Activated gamma-delta T cell treated with Interleukin-2 at 50 U/mL for 16 hours (primary cell): ENCODE measurements around the gene LNX2.

ENCODE experiments used
- DNase-seq: peaks from one replicate; pipeline ENCODE4 v3.0.0-alpha.2; 2020

Gene LNX2

DNA sequence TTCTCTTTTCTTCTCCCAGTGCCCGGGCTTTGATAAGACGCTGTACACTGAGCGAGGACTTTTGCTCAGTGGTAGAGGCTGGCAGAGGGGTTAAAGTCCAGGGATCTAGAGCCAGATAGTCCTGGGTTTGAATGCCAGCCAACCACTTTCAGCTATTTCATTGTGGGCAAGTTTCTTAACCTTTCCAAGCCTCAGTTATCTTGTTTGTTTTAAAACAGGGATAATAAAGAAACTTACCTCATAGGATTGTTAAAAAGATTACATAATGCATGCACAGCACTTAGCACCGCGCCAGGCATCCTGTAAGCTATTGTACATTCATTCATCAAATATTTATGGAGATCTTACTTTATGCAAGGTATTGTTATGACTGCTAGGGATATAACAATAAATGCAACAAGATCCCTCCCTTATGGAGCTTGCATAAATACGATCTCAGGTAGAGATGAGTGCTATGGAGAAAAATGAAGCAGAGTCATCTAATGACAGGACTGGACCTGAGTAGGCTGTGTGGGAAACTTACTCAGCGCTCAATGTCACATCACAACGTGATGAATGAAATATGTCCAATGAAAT is 70.8 kb downstream of the LNX2 start:
- DNase-seq: no peak

GRCh38 chr13:27542220-27542619 is 78.1 kb downstream of the LNX2 start:
- DNase-seq: no peak

GRCh38 chr13:27541386-27541785 is 78.9 kb downstream of the LNX2 start:
- DNase-seq: no peak

- DNase-seq: no peak
These were observed 83.8 kb downstream of the LNX2 start for GRCh38 chr13:27536361-27537101.

- no peak for DNase-seq
These were observed 84.8 kb downstream of the LNX2 start for GRCh38 chr13:27535546-27535945.

GRCh38 chr13:27534981-27535380 is 85.3 kb downstream of the LNX2 start:
- no peak for DNase-seq

- DNase-seq: no peak
These were observed 86.0 kb downstream of the LNX2 start for GRCh38 chr13:27534108-27534980.

GRCh38 chr13:27533155-27533643 is 87.1 kb downstream of the LNX2 start:
- DNase-seq: peak; percentile 48

- no peak for DNase-seq
These were observed 91.4 kb downstream of the LNX2 start for GRCh38 chr13:27528908-27529307.

- DNase-seq: no peak
These were observed 93.8 kb downstream of the LNX2 start for GRCh38 chr13:27526516-27526915.

- DNase-seq: no peak
These were observed 95.1 kb downstream of the LNX2 start for GRCh38 chr13:27524981-27525975.

DNA sequence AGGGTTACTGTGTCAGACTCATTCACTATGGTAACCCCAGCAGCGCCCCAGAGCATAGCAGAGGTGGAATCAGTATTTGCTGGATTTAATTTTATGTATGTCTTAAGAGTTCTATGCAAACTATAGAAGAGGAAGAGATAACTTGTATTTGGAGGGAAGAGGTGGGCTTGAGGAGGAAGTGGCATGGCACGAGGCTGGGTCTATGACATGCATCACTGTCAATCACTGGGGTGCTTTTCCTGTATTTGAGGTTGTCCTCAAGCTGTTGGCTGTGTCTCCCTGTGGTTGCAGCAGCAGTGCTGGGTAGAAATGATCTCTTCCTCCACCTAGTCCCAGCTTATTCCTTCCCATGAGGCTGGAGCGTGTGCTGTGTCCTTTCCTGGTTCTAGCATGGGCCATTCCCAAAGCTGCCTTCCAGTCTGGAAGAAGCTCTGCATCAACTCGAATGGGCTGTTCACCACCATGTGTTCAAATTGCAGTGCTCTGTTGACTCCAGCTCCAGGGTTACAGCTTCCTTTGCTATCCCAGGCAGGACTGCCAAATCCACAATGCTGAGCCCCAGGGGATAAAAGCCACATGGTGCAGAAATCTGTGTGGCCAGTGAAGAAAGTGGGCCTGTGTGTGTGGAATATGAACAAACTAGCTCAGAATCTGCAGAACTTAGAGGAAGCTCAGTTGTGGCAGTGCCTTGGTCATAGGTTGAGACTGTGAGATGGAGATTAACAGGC is 96.8 kb downstream of the LNX2 start:
- no peak for DNase-seq

GRCh38 chr13:27522847-27523246 is 97.5 kb downstream of the LNX2 start:
- DNase-seq: no peak

- no peak for DNase-seq
These were observed 104.2 kb downstream of the LNX2 start for GRCh38 chr13:27516103-27516502.

DNA sequence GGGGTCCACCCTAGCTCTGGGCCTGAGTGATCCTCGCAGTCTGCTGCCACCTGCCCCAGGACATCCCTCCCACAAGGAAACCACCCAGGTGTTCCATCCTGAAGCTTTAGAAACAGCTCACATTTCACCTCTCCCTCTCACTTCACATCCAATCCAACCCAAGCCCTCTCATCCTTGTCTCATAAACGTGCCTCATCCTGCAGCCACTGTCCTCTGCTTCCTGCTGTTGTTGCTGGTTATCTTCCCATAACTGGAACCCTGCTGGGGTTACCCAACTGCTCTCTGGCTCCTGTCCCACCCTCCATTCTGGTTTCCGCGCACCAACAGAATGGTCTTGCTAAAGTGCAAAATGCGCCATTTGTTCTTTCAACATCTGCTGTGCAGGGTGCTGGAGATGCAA is 110.2 kb downstream of the LNX2 start:
- DNase-seq: no peak

DNA sequence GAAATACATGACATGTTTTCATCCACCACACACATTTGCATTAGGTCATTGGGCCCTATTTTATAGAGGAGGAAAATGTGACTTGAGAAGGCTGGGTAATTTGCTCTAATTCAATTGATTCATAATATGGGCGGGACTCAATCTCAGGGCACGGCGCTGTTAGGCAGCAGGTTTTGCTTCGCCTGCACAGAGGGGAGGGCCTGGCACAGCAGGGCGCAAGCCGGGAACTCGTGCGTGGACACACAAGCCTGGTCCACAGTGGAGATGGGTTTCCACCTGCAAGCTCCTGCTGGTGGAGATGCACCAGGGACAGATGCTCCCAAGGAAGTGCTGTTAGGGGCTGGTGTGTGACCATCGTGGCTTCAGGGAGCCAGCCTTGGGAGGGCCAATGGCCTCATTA is 111.5 kb downstream of the LNX2 start:
- DNase-seq: no peak

DNA sequence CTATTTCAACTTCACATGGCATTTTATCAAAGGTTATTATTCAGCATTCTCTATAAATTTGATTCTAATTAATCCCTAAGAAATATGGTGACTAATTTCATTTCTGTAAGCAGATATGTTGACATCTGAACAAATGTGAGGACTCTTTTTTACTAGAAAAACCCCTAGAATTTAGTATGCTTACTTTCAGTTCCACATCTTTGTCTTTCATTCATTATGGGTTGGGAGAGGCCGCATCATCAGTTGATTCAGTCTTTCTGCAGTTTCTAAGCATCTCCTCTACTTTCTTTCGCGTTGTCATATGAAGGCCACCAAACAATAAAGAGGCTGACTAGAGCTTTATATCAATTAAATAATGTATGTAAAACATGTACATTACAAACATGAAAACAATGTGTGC is 114.5 kb downstream of the LNX2 start:
- DNase-seq: no peak

GRCh38 chr13:27504868-27505194 is 115.5 kb downstream of the LNX2 start:
- no peak for DNase-seq

GRCh38 chr13:27504128-27504867 is 116.0 kb downstream of the LNX2 start:
- DNase-seq: no peak

GRCh38 chr13:27500806-27501534 is 119.4 kb downstream of the LNX2 start:
- DNase-seq: no peak
